ENCODE results near the gene DEDD2.
A peak's percentile ranks its signal among the peaks of the same experiment; 100 is the strongest.
"Not testable (repeated sequence)": the region's sequence is repeated elsewhere in the genome, so short reads cannot be mapped to it uniquely, and the experiment has no call there.

DEDD2 gene

GRCh38 chr19:42217520-42218437 is at the start of gene DEDD2:
DEDD2 (minus strand) TSS chr19:42217677; CDS start chr19:42217007, 670 bp downstream.
- Histone ChIP-seq H3K4me3 (peak within 1 kb of the TSS; percentile 80 to 95 (median 85)), H3K27ac (peak within 1 kb of the TSS; percentile 50 to 97 (median 90))

- H3K27ac ChIP-seq: peak overlapping the region in 3 of 21 experiments; percentile 58 to 99 (median 92)
- H3K4me3 ChIP-seq: not testable (repeated sequence)
These were observed 49.6 kb upstream of the DEDD2 start for GRCh38 chr19:42266928-42267603.

- H3K27ac ChIP-seq, H3K4me3 ChIP-seq: not testable (repeated sequence)
These were observed 48.6 kb upstream of the DEDD2 start for GRCh38 chr19:42266105-42266504.

- H3K4me3 ChIP-seq: no peak overlapping the region
- H3K27ac ChIP-seq: no peak overlapping the region
These were observed 44.3 kb upstream of the DEDD2 start for GRCh38 chr19:42261763-42262162.

- H3K27ac ChIP-seq, H3K4me3 ChIP-seq: not testable (repeated sequence)
These were observed 40.4 kb upstream of the DEDD2 start for GRCh38 chr19:42257842-42258241.

- Histone ChIP-seq H3K27ac (peak overlapping the region in 20 of 21 experiments; percentile 29 to 100 (median 98)), H3K4me3 (peak overlapping the region; percentile 76 to 100 (median 94))
These were observed 38.6 kb upstream of the DEDD2 start for GRCh38 chr19:42255766-42256745.

- peak within 1 kb of the TSS; percentile 76 to 100 (median 94) for H3K4me3 ChIP-seq
- peak within 1 kb of the TSS; percentile 88 to 100 (median 98) for H3K27ac ChIP-seq
These were observed 37.6 kb upstream of the DEDD2 start, which contains the start of gene ERF for GRCh38 chr19:42254850-42255765. ERF (minus strand) TSS chr19:42255128; CDS start chr19:42254999, 129 bp downstream.

- H3K27ac ChIP-seq: peak overlapping the region; percentile 88 to 100 (median 98)
- peak overlapping the region; percentile 76 to 100 (median 94) for H3K4me3 ChIP-seq
These were observed 36.8 kb upstream of the DEDD2 start for GRCh38 chr19:42254089-42254849.

- peak overlapping the region; percentile 88 to 100 (median 98) for H3K27ac ChIP-seq
These were observed 36.0 kb upstream of the DEDD2 start for GRCh38 chr19:42253245-42254088.

GRCh38 chr19:42252365-42253244 is 35.1 kb upstream of the DEDD2 start:
- H3K27ac ChIP-seq: peak overlapping the region; percentile 88 to 100 (median 98)
- H3K4me3 ChIP-seq: peak overlapping the region; percentile 76 to 100 (median 94)

More at GRCh38 chr19:42253245-42254088, 36.0 kb upstream of the DEDD2 start:
- H3K4me3 ChIP-seq: peak overlapping the region; percentile 76 to 100 (median 94)

- Histone ChIP-seq H3K4me3 (peak overlapping the region; percentile 76 to 100 (median 94)), H3K27ac (peak overlapping the region in 20 of 21 experiments; percentile 88 to 100 (median 98))
These were observed 34.3 kb upstream of the DEDD2 start for GRCh38 chr19:42251572-42252358.

- Histone ChIP-seq H3K4me3 (peak overlapping the region in 3 of 7 experiments; percentile 0 to 92 (median 8)), H3K27ac (peak overlapping the region in 20 of 21 experiments; percentile 0 to 100 (median 98))
These were observed 33.4 kb upstream of the DEDD2 start for GRCh38 chr19:42250666-42251531.

- Histone ChIP-seq H3K4me3 (peak overlapping the region in 1 of 7 experiments; percentile 92), H3K27ac (peak overlapping the region in 20 of 21 experiments; percentile 0 to 100 (median 98))
These were observed 32.7 kb upstream of the DEDD2 start for GRCh38 chr19:42250183-42250665.
